Measurements from ENCODE around the gene NELFB. TPM values are rescaled to one million over a fixed set of nuclear protein-coding genes. Genes with fewer than 3 reads are reported as not detected.

Gene NELFB
- total RNA-seq, 1 experiment from 2014 or later: 71.7 TPM

- H3K4me3 Mint-ChIP-seq: no peak overlapping the region; a peak in 1 of 5 replicates
- TF ChIP-seq CTCF (conservative IDR thresholded peaks at IDR 0.05): no peak
- no peak overlapping the region for H3K27ac Mint-ChIP-seq
These were observed 8.4 kb downstream of the NELFB start for GRCh38 chr9:137263506-137263905.

More at GRCh38 chr9:137263506-137263905, 8.4 kb downstream of the NELFB start:
- no peaks in the 10 kb centered on the region; the same call in 1 of the 2 replicates for H3K27me3 Mint-ChIP-seq (ENCODE audit: low read depth)
- no peak overlapping the region for H3T11ph ChIP-seq (ENCODE audit: low read length)
- no peak overlapping the region for H2BK20ac ChIP-seq (ENCODE audit: low read depth, low read length, poor library complexity, severe bottlenecking)
- H3K4me2 ChIP-seq (ENCODE audit: insufficient read depth, insufficient read length, low read length): no peak overlapping the region
- H3K56ac ChIP-seq (ENCODE audit: insufficient read length, low read depth, low read length): no peak overlapping the region
- H3K18ac ChIP-seq (ENCODE audit: insufficient read length, low read depth, low read length): no peak overlapping the region
- no peaks in the 10 kb centered on the region for H3K4me1 ChIP-seq (ENCODE audit: insufficient read depth, low read length)
- no peak overlapping the region for H2BK12ac ChIP-seq (ENCODE audit: insufficient read length, low read depth, low read length)
- H3K23me2 ChIP-seq (ENCODE audit: insufficient read length, low read depth, low read length, poor library complexity, severe bottlenecking): no peaks in the 10 kb centered on the region
- H3K27me3 ChIP-seq (ENCODE audit: insufficient read depth, low read length): no peaks in the 10 kb centered on the region
- H3K14ac ChIP-seq (ENCODE audit: insufficient read depth, low read length): no peak overlapping the region
- no peak overlapping the region for H2AK5ac ChIP-seq (ENCODE audit: insufficient read length, low read length)
- no peak overlapping the region for H2BK15ac ChIP-seq (ENCODE audit: low read depth, low read length)
- H3K9ac ChIP-seq (ENCODE audit: extremely low read depth, insufficient read length, low read length): no peak overlapping the region
- H3K36me3 Mint-ChIP-seq (ENCODE audit: insufficient read depth in 1 of 3, low read depth in 3 of 3): peaks cover 11 to 50% (median 38%) of the 10 kb centered on the region in 3 experiments; a peak in 6 of 7 replicates
- no peak overlapping the region for H2BK120ac ChIP-seq (ENCODE audit: low read depth, low read length, poor library complexity, severe bottlenecking)
- no peak overlapping the region for H2AFZ ChIP-seq (ENCODE audit: low read length)
- H2BK5ac ChIP-seq (ENCODE audit: insufficient read length, low read length): no peak overlapping the region
- DNase-seq: no peak
- H4K5ac ChIP-seq (ENCODE audit: insufficient read length, low read depth, low read length): no peak overlapping the region
- H3K23ac ChIP-seq (ENCODE audit: insufficient read length, low read depth, low read length): no peak overlapping the region
- H3K79me2 ChIP-seq (ENCODE audit: insufficient read depth, low read length): no peaks in the 10 kb centered on the region
- H3K27ac ChIP-seq (ENCODE audit: insufficient read length, low read depth, low read length): no peak overlapping the region
- 0 out of 4 replicates have a peak, but pooled peaks cover 0 to 3% of the 10 kb centered on the region in 2 experiments for H3K4me1 Mint-ChIP-seq
- H3K9me3 Mint-ChIP-seq: no peaks in the 10 kb centered on the region
- H3K9me3 ChIP-seq (ENCODE audit: control insufficient read depth, low read depth, low read length): no peaks in the 10 kb centered on the region
- H3K79me1 ChIP-seq (ENCODE audit: insufficient read depth, low read depth, low read length, poor library complexity, severe bottlenecking): no peaks in the 10 kb centered on the region
- no peak overlapping the region for H3K4ac ChIP-seq (ENCODE audit: low read depth, low read length)
- WGBS (ENCODE audit: extremely low coverage, insufficient read length, low lambda C conversion rate): no CpG with 5 or more reads among the region's 10 CpGs
- no peak overlapping the region for H4K91ac ChIP-seq (ENCODE audit: insufficient read length, low read depth, low read length)
- H4K20me1 ChIP-seq (ENCODE audit: control insufficient read depth, insufficient read depth, insufficient read length): no peaks in the 10 kb centered on the region
- no peak overlapping the region for H4K8ac ChIP-seq (replicated peaks; ENCODE audit: insufficient read length, low read depth, low read length)

All from H9 (cell line).